Ovary (tissue), 9 donors: ENCODE results near the gene HNRNPA2B1. TPM values are rescaled to one million over a fixed set of nuclear protein-coding genes. Genes with fewer than 3 reads are reported as not detected.

ENCODE experiments used
- DNase-seq, 5 donors: peaks; one replicate each; pipeline ENCODE4 v3.0.0-alpha.2; 2019 to 2020
- H3K27ac ChIP-seq, 2 donors: fragments of 200-600 bp; one replicate each; pipeline versions ENCODE4 v1.5.1 to v1.8.0; 2019 to 2022
- H3K27me3 ChIP-seq: fragments of 200-600 bp; one replicate; pipeline ENCODE4 v1.8.0; 2022
- H3K36me3 ChIP-seq: fragments of 200-600 bp; sonication (generic); one replicate; pipeline ENCODE4 v1.5.1; 2019
- H3K4me1 ChIP-seq: one replicate; pipeline ENCODE4 v1.8.1; 2013; ENCODE audit warnings: mild to moderate bottlenecking, moderate library complexity; ENCODE audit not compliant: insufficient read depth
- H3K4me3 ChIP-seq: fragments of 200-600 bp; sonication (generic); one replicate; pipeline ENCODE4 v1.5.1; 2017
- H3K9me3 ChIP-seq, 2 donors: fragments of 200-600 bp in 1 of 2; sonication (generic) in 1 of 2; one replicate each; pipeline versions ENCODE4 v1.5.1 to v1.8.1; 2013 to 2019; ENCODE audit warnings: mild to moderate bottlenecking in 1 of 2, moderate library complexity in 1 of 2
- CTCF ChIP-seq, 3 donors: fragments of 450-650 bp in 2 of 3; fragments of 200-600 bp in 1 of 3; IDR thresholded peaks; one replicate each; pipeline versions ENCODE4 v1.5.1 to v1.8.0; 2016 to 2022; ENCODE audit warnings: antibody characterized with exemption in 3 of 3, mild to moderate bottlenecking in 1 of 3
- EP300 ChIP-seq: sonication (generic); formaldehyde crosslinking; IDR thresholded peaks from one replicate; pipeline ENCODE4 v1.6.1; 2017; ENCODE audit warnings: antibody characterized with exemption
- POLR2A ChIP-seq: fragments of 450-650 bp; IDR thresholded peaks from one replicate; pipeline ENCODE4 v1.6.1; 2017; ENCODE audit warnings: antibody characterized with exemption, mild to moderate bottlenecking, moderate library complexity
- WGBS, 3 donors: extraction: QIAGEN DNeasy Blood & Tissue Kit in 1 of 3; methylation state at CpG; one replicate each; pipeline versions ENCODE4 v1.1.5 to v1.1.7; 2013 to 2017; 5-methylcytosine and 5-hydroxymethylcytosine counted together
- intact Hi-C, 4 donors: fragments of 100-400 bp; cut with DNase I; formaldehyde crosslinking; loops; one replicate each; pipeline versions ENCODE4 v1.11.0 to v1.15.1; 2022 to 2023
- polyA plus RNA-seq, 2 donors: library from polyadenylated mRNA; stranded (reverse); fragments of 200-250 nt in 1 of 2; fragments of 350-450 nt in 1 of 2; fragmentation: Illumina TruSeq in 1 of 2; extraction: RNeasy Lipid Tissue Mini Kit (QIAGEN cat#74804) in 1 of 2; gene quantifications; one replicate each; pipeline ENCODE4 v1.2.3, GENCODE V29; 2013 to 2014
- total RNA-seq, 7 donors: library from RNA; depleted of rRNA in 2 of 7; stranded (reverse); fragments of >200 nt in 2 of 7; fragmentation: NEBNext Ultra II Directional in 3 of 7; extraction: Animal tissue kit (Norgen Biotek cat#: 25700) in 3 of 7; gene quantifications; one replicate each; pipeline versions ENCODE4 v1.1.0 to v1.2.4, GENCODE V29; 2016 to 2023
- donor health status: DM: no; HTN: no; CAD: no; lungs with moderate emphysema.
- donor health status: DM: no; HTN: no; CAD: no.
- donor health status: Bipolar disorder and iron deficiency.
- donor health status: DM: yes; HTN: yes; CAD: no.
- donor health status: DM: no; HTN: no; CAD: no.
- donor health status: DM: yes; HTN: yes; CAD: no.

HNRNPA2B1 gene
- total and polyA plus RNA-seq, 9 donors, result 236 to 659 (median 413) TPM

GRCh38 chr7:26192485-26193087 is 8.0 kb downstream of the HNRNPA2B1 start:
- Histone ChIP-seq H3K27me3 (no peaks in the 10 kb centered on the region), H3K9me3 (no peaks in the 10 kb centered on the region), H3K4me1 (peaks cover 5% of the 10 kb centered on the region), H3K27ac (no peak overlapping the region), H3K4me3 (no peak overlapping the region), H3K36me3 (peaks cover 5% of the 10 kb centered on the region)
- no peak for TF ChIP-seq POLR2A
- no peak for TF ChIP-seq CTCF (IDR thresholded peaks at IDR 0.05)
- no peak for TF ChIP-seq EP300
- no peak for DNase-seq
- WGBS, 3 donors, result 72 to 75% (median 73%) methylated on average over 3 of the region's 3 CpGs
- intact Hi-C loops, result loop anchor here in 1 of 4 donors (10.0 kb wide), 1 partner anchor 298 kb away; no protein-coding TSS in a partner anchor

GRCh38 chr7:26191974-26192479 is 8.5 kb downstream of the HNRNPA2B1 start:
- DNase-seq, result no peak
- WGBS, 3 donors, result 76 to 79% (median 77%) methylated on average over 1 of the region's 1 CpG

GRCh38 chr7:26191233-26191973 is 9.1 kb downstream of the HNRNPA2B1 start:
- H3K9me3 ChIP-seq, result no peaks in the 10 kb centered on the region
- 79 to 82% (median 81%) methylated on average over 7 of the region's 7 CpGs for WGBS, 3 donors
- H3K36me3 ChIP-seq, result peaks cover 5% of the 10 kb centered on the region
- H3K4me3 ChIP-seq, result no peak overlapping the region
- H3K27ac ChIP-seq, result no peak overlapping the region
- TF ChIP-seq CTCF (IDR thresholded peaks at IDR 0.05) (no peak), POLR2A (no peak), EP300 (no peak)
- no peaks in the 10 kb centered on the region for H3K27me3 ChIP-seq
- peaks cover 4% of the 10 kb centered on the region for H3K4me1 ChIP-seq
- DNase-seq, result no peak
- intact Hi-C loops, result loop anchor here in 1 of 4 donors (10.0 kb wide), 1 partner anchor 297 kb away; no protein-coding TSS in a partner anchor

More at GRCh38 chr7:26191974-26192479, 8.5 kb downstream of the HNRNPA2B1 start:
- Histone ChIP-seq H3K27ac (no peak overlapping the region), H3K4me1 (peaks cover 4% of the 10 kb centered on the region), H3K4me3 (no peak overlapping the region), H3K36me3 (peaks cover 5% of the 10 kb centered on the region), H3K27me3 (no peaks in the 10 kb centered on the region), H3K9me3 (no peaks in the 10 kb centered on the region)
- intact Hi-C loops, result loop anchor here in 1 of 4 donors (10.0 kb wide), 1 partner anchor 297 kb away; no protein-coding TSS in a partner anchor
- TF ChIP-seq POLR2A (no peak), EP300 (no peak), CTCF (IDR thresholded peaks at IDR 0.05) (no peak)

GRCh38 chr7:26190417-26190869 is 10.1 kb downstream of the HNRNPA2B1 start:
- Histone ChIP-seq H3K27me3 (no peaks in the 10 kb centered on the region), H3K9me3 (no peaks in the 10 kb centered on the region), H3K36me3 (peaks cover 5% of the 10 kb centered on the region), H3K4me1 (peaks cover 2% of the 10 kb centered on the region), H3K4me3 (no peak overlapping the region), H3K27ac (no peak overlapping the region)
- 71 to 87% (median 71%) methylated on average over 1 of the region's 1 CpG for WGBS, 3 donors
- no peak for DNase-seq
- intact Hi-C loops, result loop anchor here in 1 of 4 donors (10.0 kb wide), 1 partner anchor 296 kb away; no protein-coding TSS in a partner anchor
- no peak for TF ChIP-seq POLR2A
- TF ChIP-seq EP300, result no peak
- no peak for TF ChIP-seq CTCF (IDR thresholded peaks at IDR 0.05)
